Skeletal muscle cell (primary cell): ENCODE results near the gene CLSTN3.

Experiments
- DNase-seq: peaks from one replicate; pipeline ENCODE4 v3.0.0-alpha.2; 2010; ENCODE audit warnings: low read depth
- H3K4me3 ChIP-seq: 2 replicates; pipeline ENCODE4 v1.5.1; 2011; ENCODE audit warnings: low read depth, mild to moderate bottlenecking, control low read depth, low read length, moderate library complexity

Gene CLSTN3

GRCh38 chr12:7129872-7130691 lies at the start of gene CLSTN3:
Gene CLSTN3 (plus strand): TSS chr12:7130371. CDS start chr12:7130649, 278 bp downstream.
- H3K4me3 ChIP-seq: peak within 1 kb of the TSS; percentile 64
- DNase-seq: no peak

GRCh38 chr12:7081037-7081436 lies 49.1 kb upstream of the CLSTN3 start:
- no peak overlapping the region for H3K4me3 ChIP-seq
- DNase-seq: no peak

- DNase-seq: no peak
- no peak overlapping the region for H3K4me3 ChIP-seq
These were observed 47.0 kb upstream of the CLSTN3 start for GRCh38 chr12:7083125-7083524.

GRCh38 chr12:7089196-7089871 lies 40.8 kb upstream of the CLSTN3 start:
- H3K4me3 ChIP-seq: no peak overlapping the region
- no peak for DNase-seq

- no peak for DNase-seq
- H3K4me3 ChIP-seq: no peak overlapping the region
These were observed 39.8 kb upstream of the CLSTN3 start for GRCh38 chr12:7090222-7090998.

- H3K4me3 ChIP-seq: peak overlapping the region; percentile 56
- no peak for DNase-seq
These were observed 39.0 kb upstream of the CLSTN3 start for GRCh38 chr12:7091171-7091570.

GRCh38 chr12:7091660-7092228 lies 38.4 kb upstream of the CLSTN3 start:
- DNase-seq: no peak
- peak overlapping the region; percentile 56 for H3K4me3 ChIP-seq

GRCh38 chr12:7092229-7092985 lies 37.8 kb upstream of the CLSTN3 start, which contains the start of gene C1R:
Gene C1R (minus strand): TSS chr12:7092445. CDS start chr12:7092388, 57 bp downstream.
- peak; percentile 75 for DNase-seq

GRCh38 chr12:7092986-7093460 lies 37.1 kb upstream of the CLSTN3 start:
- DNase-seq: no peak

More at GRCh38 chr12:7092229-7092985, 37.8 kb upstream of the CLSTN3 start, which contains the start of gene C1R:
- H3K4me3 ChIP-seq: peak within 1 kb of the TSS; percentile 56

GRCh38 chr12:7093486-7093885 lies 36.7 kb upstream of the CLSTN3 start:
- H3K4me3 ChIP-seq: no peak overlapping the region
- no peak for DNase-seq

More at GRCh38 chr12:7092986-7093460, 37.1 kb upstream of the CLSTN3 start:
- H3K4me3 ChIP-seq: no peak overlapping the region

- H3K4me3 ChIP-seq: no peak overlapping the region
- no peak for DNase-seq
These were observed 36.3 kb upstream of the CLSTN3 start for GRCh38 chr12:7093892-7094291.

GRCh38 chr12:7096006-7096932 lies 33.9 kb upstream of the CLSTN3 start:
- H3K4me3 ChIP-seq: no peak overlapping the region
- no peak for DNase-seq

- DNase-seq: no peak
- H3K4me3 ChIP-seq: no peak overlapping the region
These were observed 33.2 kb upstream of the CLSTN3 start for GRCh38 chr12:7096979-7097378.

GRCh38 chr12:7099290-7099996 lies 30.7 kb upstream of the CLSTN3 start:
- DNase-seq: no peak
- no peak overlapping the region for H3K4me3 ChIP-seq

GRCh38 chr12:7100239-7100638 lies 29.9 kb upstream of the CLSTN3 start:
- no peak overlapping the region for H3K4me3 ChIP-seq
- DNase-seq: no peak

- DNase-seq: no peak
These were observed 29.0 kb upstream of the CLSTN3 start for GRCh38 chr12:7101047-7101693.

GRCh38 chr12:7101694-7102131 lies 28.5 kb upstream of the CLSTN3 start:
- no peak for DNase-seq

More at GRCh38 chr12:7101047-7101693, 29.0 kb upstream of the CLSTN3 start:
- H3K4me3 ChIP-seq: no peak overlapping the region

More at GRCh38 chr12:7101694-7102131, 28.5 kb upstream of the CLSTN3 start:
- H3K4me3 ChIP-seq: no peak overlapping the region
